Fibroblast of pulmonary artery (primary cell): ENCODE measurements around the gene GMDS.

Experiments used
- DNase-seq: peaks from one replicate; pipeline ENCODE4 v3.0.0-alpha.2; 2010; ENCODE audit warnings: low read depth
- H3K4me3 ChIP-seq: replicated peaks from 2 replicates; pipeline ENCODE4 v1.5.1; 2011; ENCODE audit warnings: low read depth, mild to moderate bottlenecking, control low read depth, low read length, moderate library complexity
- CTCF ChIP-seq: IDR thresholded peaks from 2 replicates; pipeline ENCODE4 v1.5.1; 2011; ENCODE audit warnings: mild to moderate bottlenecking, control low read depth, low read length, inconsistent platforms; ENCODE audit errors: missing control alignments

GMDS gene

GRCh38 chr6:1893470-1894130, 351.8 kb downstream of the GMDS start:
- no peak for TF ChIP-seq CTCF
- DNase-seq: no peak
- no peak overlapping the region for H3K4me3 ChIP-seq

- no peak for DNase-seq
- TF ChIP-seq CTCF: no peak
- no peak overlapping the region for H3K4me3 ChIP-seq
These were observed 352.7 kb downstream of the GMDS start for GRCh38 chr6:1892716-1893115.

GRCh38 chr6:1890987-1891386, 354.4 kb downstream of the GMDS start:
- TF ChIP-seq CTCF: no peak
- DNase-seq: no peak

GRCh38 chr6:1890071-1890470, 355.3 kb downstream of the GMDS start:
- peak; percentile 45 for DNase-seq
- no peak for TF ChIP-seq CTCF
- no peak overlapping the region for H3K4me3 ChIP-seq

More at GRCh38 chr6:1890987-1891386, 354.4 kb downstream of the GMDS start:
- H3K4me3 ChIP-seq: no peak overlapping the region

- no peak for TF ChIP-seq CTCF
- DNase-seq: no peak
- H3K4me3 ChIP-seq: no peak overlapping the region
These were observed 359.8 kb downstream of the GMDS start for GRCh38 chr6:1885576-1886011.

GRCh38 chr6:1884313-1884712, 361.1 kb downstream of the GMDS start:
- TF ChIP-seq CTCF: no peak
- DNase-seq: no peak
- no peak overlapping the region for H3K4me3 ChIP-seq

GRCh38 chr6:1878330-1878729, 367.1 kb downstream of the GMDS start:
- no peak overlapping the region for H3K4me3 ChIP-seq
- no peak for TF ChIP-seq CTCF
- DNase-seq: no peak
